HCT116 (cell line): ENCODE measurements around the gene CHCHD4. TPM values are rescaled to one million over a fixed set of nuclear protein-coding genes. Genes with fewer than 3 reads are reported as not detected.
"Not testable (repeated sequence)": the region's sequence is repeated elsewhere in the genome, so short reads cannot be mapped to it uniquely, and the experiment has no call there.

ENCODE experiments used
- ATAC-seq: fragments of 200-7000 bp; cut with Tn5 transposase; 2 replicates; pipeline ENCODE4 v1.9.1; 2020; ENCODE audit warnings: mild to moderate bottlenecking, moderate library complexity
- BruUV-seq: library from RNA; stranded (reverse); fragments of 400-500 nt; replicated peaks from 2 replicates; lab custom pipeline; 2021; lab: Mats Ljungman, UMichigan
- CTCF ChIA-PET: fragments of 300-600 bp; sonication (Branson Sonifier 250); formaldehyde crosslinking; loops from one replicate; lab custom pipeline; 2021; ENCODE audit warnings: antibody characterized with exemption; lab: Charles Lee
- POLR2A ChIA-PET: fragments of 300-600, 350-600 bp; sonication (Branson Sonifier 250); formaldehyde crosslinking; loops from one replicate; lab custom pipeline; 2021; ENCODE audit warnings: antibody characterized with exemption; lab: Charles Lee
- RAD21 ChIA-PET, 2 experiments: fragments of 300-600 bp; sonication (Branson Sonifier 250); formaldehyde crosslinking; loops; one replicate each; lab custom pipeline; 2023; ENCODE audit warnings: low total read pairs in 2 of 2; ENCODE audit not compliant: uncharacterized antibody in 2 of 2, unreplicated experiment in 2 of 2, low non-redundant PET in 1 of 2; lab: Charles Lee
- DNase-seq: peaks from one replicate; pipeline ENCODE4 v3.0.0-alpha.2; 2010; ENCODE audit warnings: low read depth, low spot score
- H2AFZ ChIP-seq: fragments of 200-600 bp; shearing (Covaris generic), sonication (generic); 2 replicates; pipeline ENCODE4 v1.6.1; 2017; ENCODE audit warnings: low read depth, mixed run types, mixed read lengths, antibody characterized with exemption, low read length; ENCODE audit not compliant: poor library complexity, severe bottlenecking
- H3K27ac ChIP-seq: 2 replicates; pipeline ENCODE4 v1.5.1; 2012; ENCODE audit warnings: low read depth, low read length
- H3K27me3 ChIP-seq: fragments of 200-600 bp; sonication (generic); 2 replicates; pipeline ENCODE4 v1.6.1; 2016; ENCODE audit warnings: mixed run types, low read length, mixed read lengths; ENCODE audit not compliant: insufficient read depth
- H3K36me3 ChIP-seq, 2 experiments: fragments of 200-500 bp in 1 of 2; fragments of 200-600 bp in 1 of 2; sonication (Bioruptor generic) in 1 of 2; sonication (generic) in 1 of 2; 2 replicates each; pipeline versions ENCODE4 v1.5.1 to v1.6.1; 2014 to 2016; ENCODE audit warnings: low read length in 2 of 2, inconsistent platforms in 1 of 2, mixed read lengths in 1 of 2, mixed run types in 1 of 2; ENCODE audit not compliant: insufficient read depth in 2 of 2, control insufficient read depth in 1 of 2
- H3K4me1 ChIP-seq, 2 experiments: fragments of 200-600 bp in 1 of 2; sonication (generic) in 1 of 2; 2 replicates each; pipeline versions ENCODE4 v1.5.1 to v1.6.1; 2012 to 2017; ENCODE audit warnings: low read length in 2 of 2, inconsistent platforms in 1 of 2, mild to moderate bottlenecking in 1 of 2, mixed read lengths in 1 of 2, mixed run types in 1 of 2, moderate library complexity in 1 of 2; ENCODE audit not compliant: insufficient read depth in 2 of 2, control insufficient read depth in 1 of 2
- H3K4me2 ChIP-seq: fragments of 200-600 bp; sonication (generic); 2 replicates; pipeline ENCODE4 v1.6.1; 2017; ENCODE audit warnings: mixed run types, low read length, mixed read lengths
- H3K4me3 ChIP-seq, 2 experiments: fragments of 200-600 bp in 1 of 2; sonication (generic) in 1 of 2; replicated peaks in 1 of 2; 2 replicates each; pipeline ENCODE4 v1.5.1; 2011 to 2016; ENCODE audit warnings: low read length in 2 of 2, control low read depth in 1 of 2, low read depth in 1 of 2, mild to moderate bottlenecking in 1 of 2, mixed read lengths in 1 of 2, mixed run types in 1 of 2
- H3K79me2 ChIP-seq: fragments of 200-600 bp; sonication (generic); 2 replicates; pipeline ENCODE4 v1.6.1; 2017; ENCODE audit warnings: mild to moderate bottlenecking, mixed run types, low read length, moderate library complexity, mixed read lengths; ENCODE audit not compliant: insufficient read depth
- H3K9ac ChIP-seq: fragments of 200-600 bp; sonication (generic); 2 replicates; pipeline ENCODE4 v1.6.1; 2016; ENCODE audit warnings: low read length, mixed read lengths
- H3K9me2 ChIP-seq: fragments of 200-600 bp; sonication (generic), shearing (Covaris generic); 2 replicates; pipeline ENCODE4 v1.6.1; 2017; ENCODE audit warnings: mixed run types, mild to moderate bottlenecking, moderate library complexity; ENCODE audit not compliant: insufficient read depth
- H3K9me3 ChIP-seq, 2 experiments: fragments of 200-500 bp in 1 of 2; fragments of 200-600 bp in 1 of 2; sonication (Bioruptor generic) in 1 of 2; sonication (generic) in 1 of 2; 2 replicates each; pipeline ENCODE4 v1.6.1; 2014 to 2017; ENCODE audit warnings: low read length in 2 of 2, mixed read lengths in 2 of 2, inconsistent platforms in 1 of 2, low read depth in 1 of 2, mild to moderate bottlenecking in 1 of 2, mixed run types in 1 of 2, moderate library complexity in 1 of 2; ENCODE audit not compliant: control insufficient read depth in 1 of 2, insufficient read depth in 1 of 2
- H4K20me1 ChIP-seq: fragments of 200-600 bp; sonication (generic), shearing (Covaris generic); 2 replicates; pipeline ENCODE4 v1.6.1; 2017; ENCODE audit warnings: mixed run types, mild to moderate bottlenecking, moderate library complexity; ENCODE audit not compliant: insufficient read depth
- CBX3 ChIP-seq: IDR thresholded peaks from 2 replicates; pipeline ENCODE4 v1.6.1; 2012; ENCODE audit warnings: low read depth
- ELF1 ChIP-seq: IDR thresholded peaks from 2 replicates; pipeline ENCODE4 v1.6.1; 2012; ENCODE audit warnings: low read depth, borderline replicate concordance
- FOSL1 ChIP-seq: IDR thresholded peaks from 2 replicates; pipeline ENCODE4 v1.6.1; 2012; ENCODE audit warnings: low read depth
- SRF ChIP-seq: IDR thresholded peaks from 2 replicates; pipeline ENCODE4 v1.6.1; 2012; ENCODE audit warnings: low read depth
- intact Hi-C: fragments of 100-400 bp; cut with micrococcal nuclease; formaldehyde crosslinking; loops from 2 replicates; pipeline ENCODE4 v1.10.0; 2022
- total RNA-seq: library from RNA; stranded (reverse); gene quantifications from one replicate; pipeline ENCODE4 v1.2.1, GENCODE V29; 2021; ENCODE audit not compliant: unreplicated experiment

Gene CHCHD4
- total RNA-seq, 1 experiment from 2014 or later, result 24.6 TPM

- H3K27ac ChIP-seq, H4K20me1 ChIP-seq, H3K4me2 ChIP-seq, ATAC-seq, DNase-seq, H3K9me3 ChIP-seq, H2AFZ ChIP-seq, H3K4me1 ChIP-seq, H3K36me3 ChIP-seq, H3K27me3 ChIP-seq, H3K9ac ChIP-seq, RAD21 ChIA-PET, H3K4me3 ChIP-seq, intact Hi-C loops, H3K9me2 ChIP-seq, H3K79me2 ChIP-seq, CTCF ChIA-PET, POLR2A ChIA-PET, BruUV-seq: not testable (repeated sequence)
Observed at GRCh38 chr3:14075233-14075632, 49.4 kb downstream of the CHCHD4 start.

GRCh38 chr3:14064910-14065309 is 59.8 kb downstream of the CHCHD4 start:
- Histone ChIP-seq H3K4me2 (no peak overlapping the region), H3K4me3 (no peak overlapping the region), H2AFZ (no peak overlapping the region), H3K27ac (no peak overlapping the region), H3K9ac (no peak overlapping the region), H3K9me3 (no peaks in the 10 kb centered on the region), H3K79me2 (no peaks in the 10 kb centered on the region), H3K9me2 (no peaks in the 10 kb centered on the region), H4K20me1 (no peaks in the 10 kb centered on the region), H3K36me3 (no peaks in the 10 kb centered on the region), H3K4me1 (no peaks in the 10 kb centered on the region), H3K27me3 (no peaks in the 10 kb centered on the region)
- ChIA-PET POLR2A (no interaction called here), RAD21 (no interaction called here), CTCF (no interaction called here)
- no peak for TF ChIP-seq CBX3
- no peak for TF ChIP-seq FOSL1
- no peak for ATAC-seq
- BruUV-seq, result no TSS peak
- no peak for DNase-seq
- intact Hi-C loops, result no loop called here

- Histone ChIP-seq H3K36me3 (no peaks in the 10 kb centered on the region), H3K79me2 (no peaks in the 10 kb centered on the region), H2AFZ (no peak overlapping the region), H3K4me2 (no peak overlapping the region), H3K9ac (no peak overlapping the region), H3K4me1 (no peaks in the 10 kb centered on the region), H3K27ac (no peak overlapping the region), H3K9me2 (no peaks in the 10 kb centered on the region), H3K4me3 (no peak overlapping the region), H3K27me3 (no peaks in the 10 kb centered on the region), H4K20me1 (no peaks in the 10 kb centered on the region), H3K9me3 (no peaks in the 10 kb centered on the region)
- CTCF ChIA-PET, result no interaction called here
- RAD21 ChIA-PET, result no interaction called here
- TF ChIP-seq ELF1, result no peak
- no peak for TF ChIP-seq SRF
- DNase-seq (no peak), ATAC-seq (no peak)
- intact Hi-C loops, result no loop called here
- POLR2A ChIA-PET, result no interaction called here
- no TSS peak for BruUV-seq
Observed at GRCh38 chr3:14063152-14063551, 61.5 kb downstream of the CHCHD4 start.

Other genes with a start within 250 kb of the CHCHD4 start
- gene WNT7A, start 244.8 kb downstream of the CHCHD4 start, total RNA-seq, result 0.34 TPM
- 32.4 TPM for gene TMEM43, start 182 bp upstream of the CHCHD4 start, total RNA-seq
- gene XPC, start 53.7 kb upstream of the CHCHD4 start, total RNA-seq, result 29.5 TPM
- gene LSM3, start 53.9 kb upstream of the CHCHD4 start, total RNA-seq, result 17.4 TPM